ENCODE measurements around the gene GJB5.
"Not testable (repeated sequence)": the region's sequence is repeated elsewhere in the genome, so short reads cannot be mapped to it uniquely, and the experiment has no call there.

The GJB5 gene

GRCh38 chr1:34770891-34771504 is 16.2 kb downstream of the GJB5 start:
- Histone ChIP-seq H3K4me1 (0 out of 20 replicates have a peak, but pooled peaks cover 0 to 3% (median 0%) of the 10 kb centered on the region in 10 experiments), H3K9me3 (replicated peaks in 1 of 11) (no peaks in the 10 kb centered on the region), H3K4me3 (no peak overlapping the region), H3K27me3 (no peaks in the 10 kb centered on the region), H3K27ac (no peak overlapping the region), H3K36me3 (no peaks in the 10 kb centered on the region), H4K20me1 (no peaks in the 10 kb centered on the region), H3K9ac (no peak overlapping the region), H3K4me2 (no peak overlapping the region)
- no peak for TF ChIP-seq Cebpa-rat (IDR thresholded peaks at IDR 0.05)

DNA sequence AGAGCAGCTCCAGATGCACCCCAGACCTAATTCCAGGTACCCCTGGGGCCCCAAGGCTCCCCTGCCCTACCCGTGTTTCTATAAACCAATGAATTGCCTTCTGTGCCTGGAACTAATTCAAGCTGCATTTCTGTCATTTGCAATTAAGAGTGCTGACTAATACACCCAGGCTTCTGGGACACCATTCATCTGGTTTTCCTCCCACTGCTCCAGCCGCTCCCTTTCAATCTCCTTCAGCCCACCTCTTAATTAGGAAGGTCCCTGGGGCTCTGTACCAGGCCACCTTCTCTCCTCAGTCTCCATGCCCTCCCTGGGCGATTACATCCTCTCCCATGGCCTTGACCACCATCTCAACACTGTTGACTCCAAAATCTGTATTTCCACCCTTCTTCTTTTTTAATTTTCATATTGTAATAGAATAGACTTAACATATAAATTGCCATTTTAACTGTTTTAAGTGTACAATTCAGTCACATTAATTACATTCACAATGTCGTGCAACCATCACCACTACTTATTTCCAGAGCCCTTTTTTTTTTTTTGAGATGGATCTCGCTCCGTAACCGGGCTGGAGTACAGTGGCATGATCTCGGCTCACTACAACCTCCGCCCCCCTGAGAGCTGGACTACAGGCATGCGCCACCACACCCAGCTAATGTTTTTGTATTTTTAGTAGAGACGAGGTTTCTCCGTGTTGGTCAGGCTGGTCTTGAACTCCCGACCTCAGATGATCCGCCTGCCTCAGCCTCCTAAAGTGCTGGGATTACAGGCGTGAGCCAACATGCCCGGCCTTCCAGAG is 16.9 kb downstream of the GJB5 start:
- Histone ChIP-seq H4K20me1 (no peaks in the 10 kb centered on the region), H3K36me3 (no peaks in the 10 kb centered on the region), H3K9ac (no peak overlapping the region), H3K4me3 (no peak overlapping the region), H3K4me2 (no peak overlapping the region), H3K27ac (no peak overlapping the region), H3K4me1 (peaks cover 0 to 3% (median 0%) of the 10 kb centered on the region in 10 experiments; a peak in 1 of 20 replicates), H3K27me3 (no peaks in the 10 kb centered on the region), H3K9me3 (replicated peaks in 1 of 11) (no peaks in the 10 kb centered on the region)
- no peak for TF ChIP-seq Cebpa-rat (IDR thresholded peaks at IDR 0.05)

DNA sequence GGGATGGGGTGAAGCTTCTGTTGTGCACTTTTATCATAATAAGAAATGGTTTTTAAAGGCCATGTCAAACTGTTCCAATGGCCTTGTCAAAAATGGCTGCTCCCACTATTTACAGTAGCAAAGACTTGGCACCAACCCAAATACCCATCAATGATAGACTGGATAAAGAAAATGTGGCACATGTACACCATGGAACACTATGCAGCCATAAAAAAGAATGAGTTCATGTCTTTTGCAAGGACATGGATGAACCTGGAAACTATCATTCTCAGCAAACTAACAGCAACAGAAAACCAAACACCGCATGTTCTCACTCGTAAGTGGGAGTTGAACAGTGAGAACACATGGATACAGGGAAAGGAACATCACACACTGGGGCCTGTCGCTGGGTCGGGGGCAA is 18.3 kb downstream of the GJB5 start:
- H3K36me3 ChIP-seq; H3K4me2 ChIP-seq; H3K4me3 ChIP-seq; H3K27me3 ChIP-seq; H3K9me3 ChIP-seq (replicated peaks in 1 of 11); H3K4me1 ChIP-seq; H4K20me1 ChIP-seq; H3K9ac ChIP-seq; H3K27ac ChIP-seq: not testable (repeated sequence)

DNA sequence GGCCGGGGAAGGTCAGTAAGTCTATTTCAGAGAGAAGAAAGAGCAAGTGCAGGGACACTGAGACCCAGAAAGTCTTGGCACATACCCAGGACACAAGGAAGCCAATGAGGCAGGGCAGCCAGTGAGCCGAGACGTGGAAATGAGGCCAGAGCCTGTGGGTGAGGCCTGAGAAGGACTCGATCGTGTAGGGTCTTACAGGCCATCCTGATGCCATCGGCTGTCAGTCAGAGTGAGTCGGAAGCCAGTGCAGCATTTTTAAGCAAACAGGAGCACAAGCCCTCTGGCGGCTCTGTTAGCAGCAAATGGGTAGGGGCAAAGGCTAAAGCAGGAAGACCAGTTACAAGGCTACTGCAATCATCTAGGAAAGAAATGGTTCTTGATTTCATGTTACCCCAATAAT is 20.1 kb downstream of the GJB5 start:
- Histone ChIP-seq H3K9ac (no peak overlapping the region), H4K20me1 (no peaks in the 10 kb centered on the region; a peak in 1 of 22 replicates), H3K27me3 (peaks cover 5 to 11% (median 7%) of the 10 kb centered on the region in 11 experiments; a peak in 21 of 22 replicates), H3K27ac (no peak overlapping the region), H3K4me3 (no peak overlapping the region), H3K36me3 (no peaks in the 10 kb centered on the region), H3K4me1 (peaks cover 0 to 7% (median 0%) of the 10 kb centered on the region in 10 experiments; a peak in 1 of 20 replicates), H3K4me2 (no peak overlapping the region), H3K9me3 (replicated peaks in 1 of 11) (no peaks in the 10 kb centered on the region)
- TF ChIP-seq Cebpa-rat (IDR thresholded peaks at IDR 0.05), result no peak

DNA sequence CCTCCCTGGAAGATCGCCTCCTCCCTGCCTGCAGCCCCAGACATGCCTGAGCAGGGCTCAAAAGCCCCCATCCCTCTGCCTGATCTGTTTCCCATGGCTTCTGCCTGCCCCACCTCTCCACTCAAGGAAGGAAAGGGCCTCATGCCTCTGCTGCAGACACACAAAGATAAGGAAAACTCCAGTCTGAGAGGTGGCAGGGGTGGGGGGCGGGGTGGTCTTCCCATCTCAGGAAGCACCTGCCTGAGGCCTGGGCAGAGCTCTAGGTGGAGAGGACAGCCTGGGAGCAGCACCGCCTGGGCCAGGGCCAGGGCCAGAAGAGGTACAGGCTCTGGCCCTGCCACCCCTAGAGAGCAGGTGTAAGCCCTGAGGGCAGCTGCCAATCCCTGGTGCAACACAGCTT is 22.1 kb downstream of the GJB5 start:
- no peak overlapping the region for H3K9ac ChIP-seq
- no peak overlapping the region for H3K4me3 ChIP-seq
- H3K4me2 ChIP-seq, result 0 out of 22 replicates have a peak overlapping the region, but pooled peaks of 3 of the 11 experiments have one; percentile 10 to 18 (median 10)
- H4K20me1 ChIP-seq, result no peaks in the 10 kb centered on the region; a peak in 1 of 22 replicates
- H3K9me3 ChIP-seq (replicated peaks in 1 of 11), result no peaks in the 10 kb centered on the region
- peaks cover 0 to 10% (median 4%) of the 10 kb centered on the region in 10 experiments; a peak in 6 of 20 replicates for H3K4me1 ChIP-seq
- H3K27me3 ChIP-seq, result peaks cover 25 to 31% (median 27%) of the 10 kb centered on the region in 11 experiments
- no peaks in the 10 kb centered on the region for H3K36me3 ChIP-seq
- no peak for TF ChIP-seq Cebpa-rat (IDR thresholded peaks at IDR 0.05)
- H3K27ac ChIP-seq, result no peak overlapping the region

GRCh38 chr1:34777519-34778321 is 22.9 kb downstream of the GJB5 start:
- H3K4me3 ChIP-seq, result no peak overlapping the region
- no peak overlapping the region for H3K4me2 ChIP-seq
- H3K4me1 ChIP-seq, result peaks cover 0 to 10% (median 4%) of the 10 kb centered on the region in 10 experiments; a peak in 6 of 20 replicates

DNA sequence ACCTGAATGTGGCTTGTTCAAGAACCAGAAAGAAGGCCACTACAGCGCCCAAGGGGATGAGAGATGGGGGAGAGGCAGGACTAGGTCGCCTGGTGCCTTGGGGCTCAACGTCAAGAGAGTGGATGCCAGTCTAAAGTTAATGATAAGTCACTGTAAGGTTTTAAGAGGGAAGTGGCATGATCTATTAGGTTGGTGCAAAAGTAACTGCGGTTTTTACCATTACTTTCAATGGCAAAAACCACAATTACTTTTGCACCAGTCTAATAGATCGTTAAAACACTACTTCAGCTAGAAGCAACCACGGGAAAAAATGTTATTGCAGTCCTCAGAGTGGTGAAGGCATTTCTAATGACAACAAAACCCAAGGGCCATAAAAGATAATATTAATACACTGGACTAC is 23.5 kb downstream of the GJB5 start:
- Histone ChIP-seq H3K27ac (no peak overlapping the region), H3K4me2 (no peak overlapping the region), H4K20me1 (no peaks in the 10 kb centered on the region; a peak in 1 of 22 replicates), H3K9me3 (replicated peaks in 1 of 11) (no peaks in the 10 kb centered on the region), H3K9ac (no peak overlapping the region), H3K36me3 (no peaks in the 10 kb centered on the region), H3K4me1 (peaks cover 0 to 12% (median 4%) of the 10 kb centered on the region in 10 experiments; a peak in 7 of 20 replicates), H3K27me3 (peaks cover 39 to 45% (median 41%) of the 10 kb centered on the region in 11 experiments), H3K4me3 (no peak overlapping the region)
- no peak for TF ChIP-seq Cebpa-rat (IDR thresholded peaks at IDR 0.05)

More at GRCh38 chr1:34777519-34778321, 22.9 kb downstream of the GJB5 start:
- no peak for TF ChIP-seq Cebpa-rat (IDR thresholded peaks at IDR 0.05)
- H3K9me3 ChIP-seq (replicated peaks in 1 of 11), result no peaks in the 10 kb centered on the region
- no peaks in the 10 kb centered on the region; a peak in 1 of 22 replicates for H4K20me1 ChIP-seq
- no peak overlapping the region for H3K27ac ChIP-seq
- no peak overlapping the region for H3K9ac ChIP-seq
- H3K27me3 ChIP-seq, result peaks cover 33 to 39% (median 35%) of the 10 kb centered on the region in 11 experiments
- H3K36me3 ChIP-seq, result no peaks in the 10 kb centered on the region

- TF ChIP-seq Cebpa-rat (IDR thresholded peaks at IDR 0.05), result no peak
- no peak overlapping the region for H3K9ac ChIP-seq
- H3K9me3 ChIP-seq (replicated peaks in 1 of 11), result no peaks in the 10 kb centered on the region
- peaks cover 0 to 19% (median 4%) of the 10 kb centered on the region in 10 experiments; a peak in 7 of 20 replicates for H3K4me1 ChIP-seq
- no peak overlapping the region for H3K4me2 ChIP-seq
- no peak overlapping the region for H3K4me3 ChIP-seq
- no peaks in the 10 kb centered on the region for H3K36me3 ChIP-seq
- no peak overlapping the region for H3K27ac ChIP-seq
- H3K27me3 ChIP-seq, result peaks cover 40 to 51% (median 45%) of the 10 kb centered on the region in 11 experiments
- H4K20me1 ChIP-seq, result no peaks in the 10 kb centered on the region; a peak in 1 of 22 replicates
Observed at GRCh38 chr1:34779005-34779404, 24.2 kb downstream of the GJB5 start.

DNA sequence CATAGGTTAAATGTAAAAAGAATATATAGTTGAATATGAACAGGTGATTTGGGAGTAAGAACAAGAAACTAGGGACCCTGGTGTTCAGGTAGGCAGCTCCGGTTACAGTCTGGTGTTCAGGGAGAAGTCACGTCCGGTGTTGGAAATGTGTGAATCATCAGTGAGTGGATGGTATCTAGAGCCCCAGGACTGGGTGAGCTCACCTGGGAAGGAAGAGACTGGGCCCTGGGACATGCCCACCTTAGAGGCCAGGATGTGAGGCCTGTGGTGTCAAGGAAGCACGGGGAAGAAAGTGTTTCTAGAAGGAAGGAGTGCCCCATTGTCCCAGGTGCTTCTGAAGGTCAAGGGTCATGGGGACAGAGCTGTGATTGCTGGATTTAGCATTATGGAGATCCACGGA is 24.7 kb downstream of the GJB5 start:
- H3K36me3 ChIP-seq, result no peaks in the 10 kb centered on the region
- no peak for TF ChIP-seq Cebpa-rat (IDR thresholded peaks at IDR 0.05)
- H4K20me1 ChIP-seq, result no peaks in the 10 kb centered on the region; a peak in 1 of 22 replicates
- peaks cover 0 to 19% (median 4%) of the 10 kb centered on the region in 10 experiments; a peak in 7 of 20 replicates for H3K4me1 ChIP-seq
- H3K27me3 ChIP-seq, result peaks cover 40 to 51% (median 45%) of the 10 kb centered on the region in 11 experiments
- H3K4me2 ChIP-seq, result no peak overlapping the region
- no peak overlapping the region for H3K9ac ChIP-seq
- no peaks in the 10 kb centered on the region for H3K9me3 ChIP-seq (replicated peaks in 1 of 11)
- no peak overlapping the region for H3K27ac ChIP-seq
- no peak overlapping the region for H3K4me3 ChIP-seq
